Thyroid gland (tissue), 4 donors: ENCODE data around the gene KRT15. TPM values are rescaled to one million over a fixed set of nuclear protein-coding genes. Genes with fewer than 3 reads are reported as not detected.
A peak's percentile ranks its signal among the peaks of the same experiment; 100 is the strongest.

Source experiments
- DNase-seq, 2 donors: peaks; one replicate each; pipeline ENCODE4 v3.0.0-alpha.2; 2019
- H3K27ac ChIP-seq, 3 donors: fragments of 200-600 bp; sonication (generic); 1 replicate in 2 of 3; 2 replicates in 1 of 3; pipeline ENCODE4 v1.5.1; 2016 to 2019; ENCODE audit warnings: mild to moderate bottlenecking in 1 of 3, moderate library complexity in 1 of 3
- H3K27me3 ChIP-seq: fragments of 200-600 bp; sonication (generic); one replicate; pipeline ENCODE4 v1.5.1; 2019
- H3K36me3 ChIP-seq, 2 donors: fragments of 200-600 bp; sonication (generic); one replicate each; pipeline ENCODE4 v1.5.1; 2016 to 2019
- H3K4me1 ChIP-seq, 2 donors: fragments of 200-600 bp; sonication (generic); one replicate each; pipeline ENCODE4 v1.5.1; 2017 to 2019
- H3K4me3 ChIP-seq, 3 donors: fragments of 200-600 bp; sonication (generic); replicated peaks in 1 of 3; 1 replicate in 2 of 3; 2 replicates in 1 of 3; pipeline ENCODE4 v1.5.1; 2016; ENCODE audit warnings: mild to moderate bottlenecking in 1 of 3
- H3K9me3 ChIP-seq: fragments of 200-600 bp; sonication (generic); one replicate; pipeline ENCODE4 v1.5.1; 2017
- CTCF ChIP-seq, 6 experiments: fragments of 200-600 bp in 3 of 6; fragments of 450-650 bp in 3 of 6; sonication (generic) in 3 of 6; IDR thresholded peaks; one replicate each; pipeline ENCODE4 v1.5.1; 2016 to 2019; ENCODE audit warnings: antibody characterized with exemption in 6 of 6, mild to moderate bottlenecking in 2 of 6, inconsistent platforms in 1 of 6, moderate library complexity in 1 of 6
- POLR2A ChIP-seq, 2 donors: fragments of 450-650 bp; IDR thresholded peaks; one replicate each; pipeline ENCODE4 v1.6.1; 2017; ENCODE audit warnings: antibody characterized with exemption in 2 of 2, mild to moderate bottlenecking in 2 of 2, moderate library complexity in 1 of 2
- WGBS, 2 donors: methylation state at CpG; one replicate each; pipeline ENCODE4 v1.1.5; 2017; 5-methylcytosine and 5-hydroxymethylcytosine counted together
- intact Hi-C: fragments of 100-400 bp; cut with DNase I; formaldehyde crosslinking; loops from one replicate; pipeline ENCODE4 v1.15.1; 2023
- total RNA-seq, 4 donors: library from RNA; depleted of rRNA; stranded (reverse); fragments of >200 nt; gene quantifications; one replicate each; pipeline ENCODE4 v1.2.3, GENCODE V29; 2016

KRT15 gene
- total RNA-seq, 4 donors from 2014 or later, result 0.93 TPM; not detected in 3

GRCh38 chr17:41527063-41528023 is 8.7 kb upstream of the KRT15 start:
- 9 to 14% methylated on average over 37 to 39 of the region's 62 CpGs for WGBS, 2 donors
- no peaks in the 10 kb centered on the region for H3K9me3 ChIP-seq
- no peak for TF ChIP-seq POLR2A (IDR thresholded peaks at IDR 0.05)
- no peak for TF ChIP-seq CTCF (IDR thresholded peaks at IDR 0.05)
- H3K36me3 ChIP-seq, result no peaks in the 10 kb centered on the region
- intact Hi-C loops, result no loop called here
- H3K27ac ChIP-seq, result peak overlapping the region in 1 of 3 donors; percentile 11
- H3K4me1 ChIP-seq, result peaks cover 12 to 14% of the 10 kb centered on the region in 2 donors
- peak overlapping the region; percentile 23 to 44 (median 40) for H3K4me3 ChIP-seq
- DNase-seq, result peak; percentile 34 to 52
- H3K27me3 ChIP-seq, result peaks cover 11% of the 10 kb centered on the region

GRCh38 chr17:41524261-41524660 is 5.6 kb upstream of the KRT15 start:
- Histone ChIP-seq H3K36me3 (no peaks in the 10 kb centered on the region), H3K4me3 (no peak overlapping the region), H3K9me3 (no peaks in the 10 kb centered on the region), H3K27me3 (peaks cover 11% of the 10 kb centered on the region), H3K4me1 (peaks cover 12 to 14% of the 10 kb centered on the region in 2 donors), H3K27ac (no peak overlapping the region)
- TF ChIP-seq POLR2A (IDR thresholded peaks at IDR 0.05) (no peak), CTCF (IDR thresholded peaks at IDR 0.05) (no peak)
- intact Hi-C loops, result no loop called here
- 86 to 92% methylated on average over 11 of the region's 11 CpGs for WGBS, 2 donors
- DNase-seq, result no peak

DNA sequence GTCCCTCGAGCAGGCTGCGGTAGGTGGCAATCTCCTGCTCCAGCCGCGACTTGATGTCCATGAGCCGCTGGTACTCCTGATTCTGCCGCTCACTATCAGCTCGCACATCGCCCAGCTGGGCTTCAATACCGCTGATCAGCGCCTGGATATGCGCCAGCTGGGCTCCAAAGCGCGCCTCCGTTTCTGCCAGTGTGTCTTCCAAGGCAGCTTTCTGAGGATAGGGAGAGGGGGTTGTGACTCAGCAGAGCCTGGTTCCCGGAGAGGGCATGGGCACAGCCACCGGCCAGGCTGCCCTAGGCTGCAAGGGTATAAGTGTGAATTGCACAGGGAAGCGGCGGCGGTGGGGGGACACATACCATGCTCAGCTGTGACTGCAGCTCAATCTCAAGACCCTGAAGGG is 5.1 kb upstream of the KRT15 start:
- Histone ChIP-seq H3K4me3 (no peak overlapping the region), H3K27ac (no peak overlapping the region), H3K27me3 (peaks cover 11% of the 10 kb centered on the region), H3K36me3 (no peaks in the 10 kb centered on the region), H3K4me1 (peaks cover 12 to 14% of the 10 kb centered on the region in 2 donors), H3K9me3 (no peaks in the 10 kb centered on the region)
- TF ChIP-seq POLR2A (IDR thresholded peaks at IDR 0.05) (no peak), CTCF (IDR thresholded peaks at IDR 0.05) (no peak)
- DNase-seq, result no peak
- intact Hi-C loops, result no loop called here
- WGBS, 2 donors, result 87 to 89% methylated on average over 11 to 19 of the region's 19 CpGs

- Histone ChIP-seq H3K4me1 (peaks cover 8 to 12% of the 10 kb centered on the region in 2 donors), H3K9me3 (no peaks in the 10 kb centered on the region), H3K27me3 (peaks cover 11% of the 10 kb centered on the region), H3K4me3 (no peak overlapping the region), H3K27ac (no peak overlapping the region), H3K36me3 (no peaks in the 10 kb centered on the region)
- intact Hi-C loops, result no loop called here
- TF ChIP-seq CTCF (IDR thresholded peaks at IDR 0.05) (no peak), POLR2A (IDR thresholded peaks at IDR 0.05) (no peak)
- 77 to 88% methylated on average over 4 of the region's 4 CpGs for WGBS, 2 donors
- DNase-seq, result no peak
Observed at GRCh38 chr17:41523225-41523593, 4.5 kb upstream of the KRT15 start.
